ENCODE data around the gene ADO. TPM values are rescaled to one million over a fixed set of nuclear protein-coding genes. Genes with fewer than 3 reads are reported as not detected.

The ADO gene
- total and polyA plus RNA-seq, 2 of the 4 experiments (the other 2 are of a cell fraction) = 8.0 to 8.1 TPM

DNA sequence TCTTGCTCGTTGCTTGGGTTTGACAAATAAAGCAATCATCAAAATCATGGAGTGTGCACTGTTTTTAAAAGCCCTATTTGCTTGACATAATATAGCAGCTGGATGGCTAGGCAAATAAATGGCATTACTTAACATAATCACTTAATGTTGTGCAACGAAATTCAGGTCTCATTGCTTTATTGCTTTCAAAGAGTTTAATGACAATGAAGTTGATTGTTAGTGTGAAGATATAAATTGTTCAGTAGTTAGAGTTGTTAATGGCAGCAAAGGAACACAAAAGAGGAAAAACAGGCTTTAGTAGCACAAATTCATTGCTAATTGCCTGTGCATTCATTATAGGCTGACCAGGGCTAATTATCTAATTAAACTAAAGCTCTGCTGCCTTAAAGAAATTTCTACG is 7.6 kb upstream of the ADO start:
- H3K9ac ChIP-seq (ENCODE audit: low read depth, low read length) = no peak overlapping the region
- no peak overlapping the region for H3K4me3 ChIP-seq (ENCODE audit: insufficient read depth, low read depth, low read length)
- no peak overlapping the region for H4K91ac ChIP-seq (ENCODE audit: insufficient read depth, low read depth, low read length)
- no peak overlapping the region for H3K27ac ChIP-seq (ENCODE audit: insufficient read depth, low read length)
- no peaks in the 10 kb centered on the region for H3K9me3 ChIP-seq (ENCODE audit: control insufficient read depth, insufficient read depth, low read length)
- dilution Hi-C loops (cut with HindIII; ENCODE audit: low sequenced_read_pairs, unreplicated experiment) = no loop called here
- H2BK20ac ChIP-seq (ENCODE audit: low read depth, low read length) = no peak overlapping the region
- ATAC-seq (ENCODE audit: low read depth) (no peak), DNase-seq (no peak)
- ChIA-PET CTCF (interaction anchor here (0.5 kb wide), 1 partner anchor 195 kb away, joined by 3 read pairs; no protein-coding TSS in a partner anchor), POLR2A (ENCODE audit: unreplicated experiment) (no interaction called here)
- no peak overlapping the region for H2AFZ ChIP-seq (replicated peaks; ENCODE audit: low read length, poor library complexity)
- TF ChIP-seq CEBPB (IDR thresholded peaks at IDR 0.05; ENCODE audit: low read depth, low read length) (0 out of 2 replicates have a peak, but pooled peaks have one; percentile 11), MAZ (IDR thresholded peaks at IDR 0.05; ENCODE audit: borderline replicate concordance, low read depth, low read length) (no peak)
- no peak overlapping the region; the same call in 1 of the 2 replicates for H3K56ac ChIP-seq (ENCODE audit: extremely low read depth, insufficient read depth, low read length)
- no peak overlapping the region for H3K4ac ChIP-seq (ENCODE audit: low read depth, low read length)
- H4K20me1 ChIP-seq (ENCODE audit: insufficient read depth, low read length) = no peaks in the 10 kb centered on the region
- intact Hi-C loops (cut with micrococcal nuclease) = no loop called here
- no peak overlapping the region for H2AK5ac ChIP-seq (ENCODE audit: low read depth, low read length)
- H3K79me1 ChIP-seq (ENCODE audit: low read depth in 1 of 2, low read length in 2 of 2) = no peaks in the 10 kb centered on the region
- H3K27me3 ChIP-seq (ENCODE audit: control insufficient read depth, insufficient read depth, low read length) = peaks cover 21% of the 10 kb centered on the region
- BruUV-seq (replicated peaks) = no TSS peak
- no peak overlapping the region for H2BK120ac ChIP-seq (ENCODE audit: low read depth, low read length)
- no peak overlapping the region for H4K8ac ChIP-seq (ENCODE audit: low read depth in 2 of 2, low read length in 2 of 2)
- H3K14ac ChIP-seq (replicated peaks; ENCODE audit: low read depth, low read length) = no peak overlapping the region
- no peaks in the 10 kb centered on the region for H3K36me3 ChIP-seq (ENCODE audit: control insufficient read depth, insufficient read depth, low read length)
- no peak overlapping the region for H3K23ac ChIP-seq (ENCODE audit: low read depth, low read length)
- no peak overlapping the region for H4K5ac ChIP-seq (ENCODE audit: low read depth, low read length)
- no peak overlapping the region for H3K18ac ChIP-seq (ENCODE audit: low read depth, low read length)
- 60% methylated on average over 1 of the region's 3 CpGs; no CpG with 5 or more reads in 1 of the 2 experiments for WGBS, 2 experiments (ENCODE audit: extremely low coverage in 2 of 2, insufficient read length in 1 of 2)
- in situ Hi-C loops (cut with MboI; ENCODE audit: low sequenced_read_pairs) = no loop called here
- H2BK5ac ChIP-seq (ENCODE audit: low read depth, low read length, poor library complexity, severe bottlenecking) = no peak overlapping the region
- H3K4me2 ChIP-seq (ENCODE audit: low read depth, low read length) = no peak overlapping the region
- H3K9me1 ChIP-seq (ENCODE audit: insufficient read depth, low read length) = no peaks in the 10 kb centered on the region
- no peak overlapping the region for H2BK15ac ChIP-seq (ENCODE audit: low read depth, low read length)
- no peaks in the 10 kb centered on the region for H3K4me1 ChIP-seq (ENCODE audit: control insufficient read depth, insufficient read depth, low read length)
- H2AK9ac ChIP-seq (replicated peaks; ENCODE audit: low read depth, low read length, poor library complexity) = no peak overlapping the region

Measured in IMR-90 (cell line).